HepG2 (cell line): ENCODE results near the gene ETV6.

Experiments used
- EED ChIP-seq: sonication (generic); formaldehyde crosslinking; IDR thresholded peaks from 2 replicates; pipeline ENCODE4 v1.5.0; 2020; ENCODE audit warnings: mild to moderate bottlenecking, missing genetic modification reagents
- ETV6 ChIP-seq: sonication (generic); formaldehyde crosslinking; conservative IDR thresholded peaks from 2 replicates; pipeline ENCODE4 v1.4.0; 2020; ENCODE audit warnings: missing genetic modification reagents
- FUBP1 ChIP-seq: sonication (generic); formaldehyde crosslinking; IDR thresholded peaks from 2 replicates; pipeline ENCODE4 v1.5.1; 2020; ENCODE audit warnings: missing genetic modification reagents, mild to moderate bottlenecking, borderline replicate concordance
- KDM5B ChIP-seq: sonication (generic); formaldehyde crosslinking; IDR thresholded peaks from 2 replicates; pipeline ENCODE4 v1.4.0; 2020; ENCODE audit warnings: missing genetic modification reagents, mild to moderate bottlenecking, borderline replicate concordance
- PATZ1 ChIP-seq: sonication (generic); formaldehyde crosslinking; IDR thresholded peaks from 2 replicates; pipeline ENCODE4 v1.4.0; 2020; ENCODE audit warnings: missing genetic modification reagents
- PBX3 ChIP-seq: sonication (generic); formaldehyde crosslinking; IDR thresholded peaks from 2 replicates; pipeline ENCODE4 v1.8.1; 2023; ENCODE audit warnings: missing genetic modification reagents, inconsistent platforms, borderline replicate concordance
- SRF ChIP-seq: IDR thresholded peaks from 2 replicates; pipeline ENCODE4 v1.6.1; 2011; ENCODE audit warnings: mild to moderate bottlenecking, low read depth, low read length, moderate library complexity
- ZNF691 ChIP-seq: sonication (generic); formaldehyde crosslinking; IDR thresholded peaks from 2 replicates; pipeline ENCODE4 v1.4.0; 2020; ENCODE audit warnings: missing genetic modification reagents, low read depth, mild to moderate bottlenecking, borderline replicate concordance
- TF ChIP-seq, protein P1 (sequence below): sonication (generic); formaldehyde crosslinking; IDR thresholded peaks from 2 replicates; pipeline ENCODE4 v1.5.0; 2020; ENCODE audit warnings: mild to moderate bottlenecking, missing genetic modification reagents, moderate library complexity
- TF ChIP-seq, protein P2 (sequence below): sonication (generic); formaldehyde crosslinking; IDR thresholded peaks from 2 replicates; pipeline ENCODE4 v1.4.0; 2020; ENCODE audit warnings: missing genetic modification reagents

DNA sequence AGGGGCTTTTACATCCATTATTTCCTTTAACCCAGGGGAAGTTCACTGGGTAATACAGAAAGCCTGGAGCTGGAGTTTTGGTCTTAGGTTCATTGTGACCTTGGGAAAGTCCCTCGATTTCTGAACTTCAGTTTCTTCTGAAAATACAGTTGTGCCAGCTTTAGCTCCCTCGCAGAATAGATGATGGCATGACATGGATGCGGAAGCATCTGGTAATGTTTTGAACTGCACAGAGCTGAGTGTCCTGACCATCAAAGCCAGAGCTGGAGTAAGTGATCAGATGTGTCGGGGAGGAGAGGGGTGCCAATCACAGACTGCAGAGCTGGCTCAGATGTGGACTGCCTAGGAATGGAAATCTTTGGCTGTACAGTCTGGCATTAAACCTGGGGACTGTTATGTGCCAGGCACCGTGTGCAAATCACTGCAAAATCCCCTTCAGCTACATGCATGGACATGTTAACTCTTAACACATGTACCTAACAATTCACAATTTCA, 180.9 kb downstream of the ETV6 start:
- TF ChIP-seq EED (no peak), PATZ1 (no peak), SRF (no peak), KDM5B (CRISPR knock-in tag) (no peak), FUBP1 (no peak), ZNF691 (CRISPR knock-in tag) (no peak), ETV6 (CRISPR knock-in tag) (no peak), PBX3 (CRISPR knock-in tag) (no peak)
- TF ChIP-seq, protein P1, sequence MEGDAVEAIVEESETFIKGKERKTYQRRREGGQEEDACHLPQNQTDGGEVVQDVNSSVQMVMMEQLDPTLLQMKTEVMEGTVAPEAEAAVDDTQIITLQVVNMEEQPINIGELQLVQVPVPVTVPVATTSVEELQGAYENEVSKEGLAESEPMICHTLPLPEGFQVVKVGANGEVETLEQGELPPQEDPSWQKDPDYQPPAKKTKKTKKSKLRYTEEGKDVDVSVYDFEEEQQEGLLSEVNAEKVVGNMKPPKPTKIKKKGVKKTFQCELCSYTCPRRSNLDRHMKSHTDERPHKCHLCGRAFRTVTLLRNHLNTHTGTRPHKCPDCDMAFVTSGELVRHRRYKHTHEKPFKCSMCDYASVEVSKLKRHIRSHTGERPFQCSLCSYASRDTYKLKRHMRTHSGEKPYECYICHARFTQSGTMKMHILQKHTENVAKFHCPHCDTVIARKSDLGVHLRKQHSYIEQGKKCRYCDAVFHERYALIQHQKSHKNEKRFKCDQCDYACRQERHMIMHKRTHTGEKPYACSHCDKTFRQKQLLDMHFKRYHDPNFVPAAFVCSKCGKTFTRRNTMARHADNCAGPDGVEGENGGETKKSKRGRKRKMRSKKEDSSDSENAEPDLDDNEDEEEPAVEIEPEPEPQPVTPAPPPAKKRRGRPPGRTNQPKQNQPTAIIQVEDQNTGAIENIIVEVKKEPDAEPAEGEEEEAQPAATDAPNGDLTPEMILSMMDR (CRISPR knock-in tag) = no peak
- TF ChIP-seq, protein P2, sequence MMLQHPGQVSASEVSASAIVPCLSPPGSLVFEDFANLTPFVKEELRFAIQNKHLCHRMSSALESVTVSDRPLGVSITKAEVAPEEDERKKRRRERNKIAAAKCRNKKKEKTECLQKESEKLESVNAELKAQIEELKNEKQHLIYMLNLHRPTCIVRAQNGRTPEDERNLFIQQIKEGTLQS (CRISPR knock-in tag) = no peak
